HG02588 (cell line): ENCODE results near the gene SOX10.
"Not testable (repeated sequence)": the region's sequence is repeated elsewhere in the genome, so short reads cannot be mapped to it uniquely, and the experiment has no call there.

Source experiments
- ATAC-seq: cut with Tn5 transposase; IDR thresholded peaks from one replicate; pipeline ENCODE4 v1.9.1; 2021; ENCODE audit warnings: mild to moderate bottlenecking, moderate library complexity; ENCODE audit not compliant: unreplicated experiment

The SOX10 gene

DNA sequence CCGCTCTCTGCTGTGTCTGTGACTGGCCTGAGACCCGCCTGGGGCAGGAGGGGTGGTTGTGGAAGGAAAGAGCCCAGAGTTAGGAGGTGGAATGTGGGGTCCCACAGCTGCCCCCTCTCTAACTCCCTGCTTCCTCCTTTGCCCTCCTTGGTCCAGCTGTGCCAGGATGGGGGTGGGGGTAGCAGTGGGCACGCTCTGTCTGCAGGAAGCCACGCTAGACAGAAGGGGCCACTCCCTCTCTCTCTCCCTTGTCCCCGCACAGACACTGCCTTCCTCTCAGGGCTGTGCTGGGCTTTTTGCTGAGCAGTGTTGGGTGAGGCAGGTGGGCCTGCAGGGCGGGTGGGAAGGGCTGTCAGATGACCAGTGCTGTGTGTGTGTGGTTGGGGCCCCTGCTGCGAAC lies 2.0 kb upstream of the SOX10 start:
- no peak for ATAC-seq

DNA sequence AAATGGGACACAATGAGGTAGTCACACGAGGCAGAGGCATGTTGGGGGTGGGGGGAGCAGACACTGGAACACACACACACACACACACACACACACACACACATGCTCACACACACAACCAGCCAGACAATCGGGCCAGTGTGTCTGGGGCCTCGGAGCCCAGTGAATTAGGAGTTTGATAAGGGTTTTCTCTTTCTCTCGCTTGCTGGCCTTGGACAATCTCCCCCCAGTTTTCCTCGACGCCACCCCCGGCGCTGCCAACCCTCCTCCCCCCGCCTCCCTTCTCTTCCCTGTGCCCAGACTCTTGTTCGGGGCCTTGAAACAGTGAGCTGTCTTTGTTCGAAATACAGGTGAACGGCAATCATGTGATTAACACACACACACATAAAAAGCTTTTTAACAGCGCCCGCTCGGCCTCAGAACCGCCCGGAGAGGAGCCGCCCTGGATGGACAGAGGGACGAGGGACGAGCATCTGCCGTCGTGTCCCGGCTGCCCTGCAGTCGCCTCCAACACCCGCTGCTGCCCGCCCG lies 1.5 kb upstream of the SOX10 start:
- no peak for ATAC-seq

DNA sequence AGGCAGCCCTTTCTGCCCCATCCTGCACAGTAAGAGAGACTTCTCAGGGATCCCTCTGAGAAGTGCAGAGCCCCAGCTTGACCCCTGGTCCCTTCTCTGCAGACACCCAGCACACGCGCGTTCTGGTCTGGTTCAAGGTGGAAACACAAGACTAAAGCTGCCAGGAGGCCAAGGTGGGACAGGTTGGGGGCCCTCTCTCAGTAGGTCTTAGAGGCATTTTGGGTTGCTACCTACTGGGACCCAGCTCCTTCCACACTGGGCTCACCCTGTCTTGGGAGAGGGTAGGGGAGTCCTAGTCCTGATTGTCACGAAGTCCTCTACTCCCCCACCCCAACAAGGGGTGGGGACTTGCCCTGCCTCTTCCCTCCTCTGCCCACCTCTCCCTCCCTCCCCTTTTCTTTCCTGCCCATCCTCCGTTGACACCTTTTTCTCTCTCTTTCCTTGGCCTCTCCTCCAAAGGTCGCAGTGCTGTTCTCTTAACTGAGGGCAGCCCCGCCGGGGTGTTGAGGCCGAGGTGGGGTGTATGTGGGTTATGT lies 763 bp upstream of the SOX10 start:
- no peak for ATAC-seq

DNA sequence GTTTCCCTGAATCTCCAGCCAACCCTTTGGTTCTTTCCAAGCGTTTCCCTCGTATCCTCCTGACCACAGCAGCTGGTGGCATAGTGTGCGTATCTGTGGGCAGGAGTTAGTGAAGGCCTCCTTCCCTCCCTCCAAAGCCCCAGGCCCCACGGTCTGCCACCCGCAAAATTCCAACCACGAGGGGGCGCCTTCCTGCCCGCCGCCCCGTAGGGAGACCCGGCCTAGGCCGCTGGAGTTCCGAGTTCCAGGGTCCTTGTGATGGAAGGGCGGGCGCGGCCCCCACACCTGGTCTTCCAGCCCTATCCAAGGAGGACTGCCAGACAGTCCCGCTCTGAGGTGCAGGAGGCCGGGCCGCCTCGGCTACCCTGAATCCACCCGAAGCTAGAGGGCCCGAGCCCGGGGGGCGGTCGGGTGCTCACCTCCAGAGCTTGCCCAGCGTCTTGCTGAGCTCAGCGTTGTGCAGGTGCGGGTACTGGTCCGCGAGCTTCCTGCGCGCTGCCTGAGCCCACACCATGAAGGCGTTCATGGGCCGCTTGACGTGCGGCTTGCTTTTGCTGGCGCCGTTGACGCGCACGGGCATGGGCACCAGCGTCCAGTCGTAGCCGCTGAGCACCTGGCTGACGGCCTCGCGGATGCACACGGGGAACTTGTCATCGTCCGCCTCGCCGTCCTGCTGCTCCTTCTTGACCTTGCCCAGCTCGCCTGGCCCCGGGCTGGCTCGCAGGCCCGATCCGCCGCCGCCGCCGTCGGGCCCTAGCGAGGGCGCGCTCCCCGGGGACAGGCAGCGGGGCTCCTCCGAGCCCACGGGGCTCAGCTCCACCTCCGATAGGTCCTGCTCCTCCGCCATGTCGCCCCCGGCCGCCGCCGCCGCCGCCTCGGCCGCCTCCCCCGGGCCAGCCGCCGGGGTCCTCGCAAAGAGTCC lies 1.2 kb downstream of the SOX10 start:
- no peak for ATAC-seq

DNA sequence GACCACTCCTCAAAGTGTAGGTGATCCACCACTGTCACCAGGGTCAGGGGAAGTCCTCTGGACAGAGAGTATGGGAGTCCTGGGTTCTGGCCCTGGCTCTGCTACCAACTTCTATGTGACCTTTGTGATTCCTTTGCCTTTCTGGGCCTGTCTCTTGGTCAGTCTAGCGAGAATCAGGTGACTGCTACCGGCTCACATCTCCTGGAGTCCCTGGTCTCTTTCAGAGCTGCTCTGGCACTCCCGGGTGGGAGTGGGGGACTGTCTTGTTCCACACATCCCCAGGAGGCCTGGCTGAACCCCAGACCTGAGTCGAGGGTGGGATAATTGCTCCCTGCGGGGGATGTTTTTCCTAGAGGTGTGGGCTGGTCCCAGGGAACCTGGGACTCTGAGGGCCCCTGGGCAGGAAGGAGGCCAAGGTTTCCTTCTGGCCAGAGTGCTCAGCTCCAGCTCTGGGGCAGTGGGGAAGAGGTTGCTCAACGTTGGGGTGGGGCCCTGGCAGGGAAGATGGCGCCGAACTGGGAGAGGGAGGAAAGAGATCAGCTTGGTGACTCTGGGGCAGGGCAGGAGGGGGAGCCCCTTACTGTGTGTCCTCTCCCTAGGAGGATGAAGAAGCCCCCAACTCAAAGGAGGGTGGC lies 2.1 kb downstream of the SOX10 start:
- no peak for ATAC-seq

DNA sequence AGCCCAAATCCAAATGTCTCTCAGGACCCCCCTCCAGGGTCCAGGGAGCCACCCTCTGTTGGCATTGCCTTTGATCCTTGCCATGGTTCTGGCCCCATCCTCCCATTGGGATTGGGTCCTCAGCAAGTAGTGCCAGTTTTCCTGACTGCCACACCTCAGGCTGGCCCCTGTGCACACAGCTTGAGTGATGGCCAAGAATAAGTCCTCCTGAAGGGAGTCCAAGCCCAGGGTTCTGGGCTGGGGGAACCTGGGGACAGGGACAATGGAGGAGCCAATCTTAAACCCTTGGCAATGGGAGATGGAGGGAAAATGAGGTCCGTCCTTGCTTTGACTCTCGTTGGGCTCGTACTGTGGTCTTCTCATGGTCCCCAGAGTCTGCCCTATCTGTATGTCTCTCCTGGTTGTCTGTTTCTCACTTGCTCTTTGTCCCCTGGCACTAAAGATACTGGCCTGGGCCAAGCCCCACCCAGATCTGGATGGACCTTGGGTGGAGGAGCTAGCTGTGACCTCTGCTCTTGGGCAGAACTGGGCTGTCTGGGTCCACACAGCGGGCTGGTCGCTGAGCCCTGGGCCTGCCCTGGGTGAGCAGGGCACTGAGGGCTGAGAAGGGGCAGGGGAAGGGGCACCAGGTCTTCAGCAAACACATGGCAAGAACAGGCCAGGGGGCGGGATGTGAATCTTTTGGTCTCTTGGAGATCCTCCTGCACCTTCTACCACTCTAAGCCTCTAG lies 2.9 kb downstream of the SOX10 start:
- no peak for ATAC-seq

DNA sequence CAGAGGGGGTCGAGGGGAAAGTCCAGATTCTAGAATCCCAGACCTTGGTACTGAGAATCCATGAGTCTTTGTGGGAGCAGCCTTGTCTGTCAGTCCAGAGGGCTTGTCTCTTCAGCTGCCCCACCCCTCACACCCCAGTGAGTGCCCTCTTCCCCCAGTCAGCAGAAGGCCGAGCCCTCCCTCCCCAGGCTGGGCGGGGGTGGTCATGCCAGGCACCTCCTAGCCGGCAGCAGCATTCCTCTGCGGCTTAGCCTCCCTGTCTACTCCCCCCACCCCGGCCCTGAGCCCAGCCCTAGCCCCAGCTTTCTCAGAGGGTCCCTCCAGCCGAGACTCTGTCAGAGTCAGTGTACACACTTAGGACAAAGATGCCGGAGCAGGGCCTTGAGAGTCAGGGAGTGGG lies 4.6 kb downstream of the SOX10 start:
- no peak for ATAC-seq

DNA sequence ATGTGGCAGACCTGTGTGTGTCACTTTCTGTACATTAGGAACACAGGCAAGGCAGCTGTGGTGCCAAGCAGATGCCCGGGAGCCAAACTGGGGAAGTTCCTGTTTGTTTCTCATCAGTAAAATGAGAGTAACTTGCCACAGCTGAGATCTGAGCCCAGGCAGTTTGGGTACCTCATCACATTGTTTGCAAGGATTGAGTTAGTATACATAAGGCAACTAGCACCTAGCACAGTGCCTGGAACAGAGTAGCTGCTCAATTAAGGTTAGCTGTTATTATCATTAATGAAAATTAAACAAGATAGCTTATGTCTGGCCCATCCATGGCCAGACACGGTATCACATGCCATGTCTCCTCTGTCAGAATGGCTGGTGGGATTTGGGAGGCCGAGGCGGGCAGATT lies 7.8 kb downstream of the SOX10 start:
- ATAC-seq, result no peak

DNA sequence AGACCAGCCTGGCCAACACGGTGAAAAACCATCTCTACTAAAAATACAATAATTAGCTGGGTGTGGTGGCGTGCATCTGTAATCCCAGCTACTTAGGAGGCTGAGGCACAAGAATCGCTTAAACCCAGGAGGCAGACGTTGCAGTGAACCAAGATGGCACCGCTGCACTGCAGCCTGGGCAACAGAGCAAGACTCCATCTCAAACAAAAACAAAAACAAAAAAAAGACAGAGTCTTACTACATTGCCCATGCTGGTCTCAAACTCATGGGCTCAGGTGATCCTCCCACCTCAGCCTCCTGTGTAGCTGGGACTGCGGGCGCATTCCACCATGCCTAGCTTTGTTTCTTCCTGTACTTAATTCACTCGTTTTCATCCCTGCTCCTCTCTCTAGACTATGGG lies 8.3 kb downstream of the SOX10 start:
- ATAC-seq, result not testable (repeated sequence)

DNA sequence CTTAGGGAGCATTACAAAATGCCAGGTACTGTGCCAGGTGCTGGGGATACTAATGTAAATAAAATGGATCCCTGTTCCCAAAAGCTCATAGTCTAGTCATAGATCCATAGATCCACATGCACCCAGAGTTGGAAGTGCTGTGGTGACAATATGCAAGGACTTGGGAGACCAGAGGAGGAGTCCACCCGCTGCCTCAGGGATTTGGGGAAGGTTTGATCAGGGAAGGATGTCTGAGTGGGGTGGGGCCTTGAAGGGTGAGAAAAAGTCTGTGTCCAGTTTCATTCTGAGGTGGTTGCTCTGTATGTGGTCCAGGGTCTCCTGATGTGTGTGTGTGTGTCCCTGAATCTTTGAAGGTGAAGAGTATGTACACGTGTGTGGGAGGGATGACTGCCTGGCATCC lies 9.2 kb downstream of the SOX10 start:
- no peak for ATAC-seq

DNA sequence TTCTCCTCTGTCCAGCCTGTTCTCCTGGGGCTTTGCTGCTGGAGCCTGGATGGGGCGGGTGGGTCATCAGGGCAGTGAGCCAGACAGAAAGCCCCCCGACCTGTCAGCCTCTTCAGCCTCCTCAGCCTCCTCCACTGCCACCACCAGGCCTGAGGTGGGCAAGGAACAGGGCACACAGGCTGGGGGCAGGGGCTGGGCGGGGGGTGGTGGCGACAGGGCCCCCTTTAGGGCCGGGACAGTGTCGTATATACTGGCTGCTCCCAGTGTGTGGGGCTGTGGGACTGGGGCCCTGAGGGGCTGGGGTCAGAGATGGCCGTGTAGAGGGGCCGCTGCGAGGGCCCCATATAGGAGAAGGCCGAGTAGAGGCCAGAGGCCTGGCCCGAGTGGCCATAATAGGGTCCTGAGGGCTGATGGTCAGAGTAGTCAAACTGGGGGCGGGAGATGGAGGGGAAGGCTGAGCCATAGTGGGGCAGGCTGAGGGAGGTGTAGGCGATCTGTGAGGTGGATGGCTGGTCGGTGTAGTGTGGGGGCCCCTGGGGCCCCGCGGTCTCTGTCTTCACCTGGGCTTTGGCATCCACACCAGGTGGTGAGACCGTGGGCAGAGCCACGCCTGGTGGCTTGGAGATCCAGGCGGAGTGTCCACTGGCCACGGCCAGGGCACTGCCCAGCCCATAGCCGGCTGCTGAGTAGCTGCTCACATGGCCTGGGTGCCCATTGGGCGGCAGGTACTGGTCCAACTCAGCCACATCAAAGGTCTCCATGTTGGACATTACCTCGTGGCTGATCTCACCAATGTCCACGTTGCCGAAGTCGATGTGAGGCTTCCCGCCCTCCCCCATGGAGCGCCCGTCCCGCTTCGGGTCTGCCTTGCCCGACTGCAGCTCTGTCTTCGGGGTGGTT lies 10.8 kb downstream of the SOX10 start:
- ATAC-seq, result no peak

DNA sequence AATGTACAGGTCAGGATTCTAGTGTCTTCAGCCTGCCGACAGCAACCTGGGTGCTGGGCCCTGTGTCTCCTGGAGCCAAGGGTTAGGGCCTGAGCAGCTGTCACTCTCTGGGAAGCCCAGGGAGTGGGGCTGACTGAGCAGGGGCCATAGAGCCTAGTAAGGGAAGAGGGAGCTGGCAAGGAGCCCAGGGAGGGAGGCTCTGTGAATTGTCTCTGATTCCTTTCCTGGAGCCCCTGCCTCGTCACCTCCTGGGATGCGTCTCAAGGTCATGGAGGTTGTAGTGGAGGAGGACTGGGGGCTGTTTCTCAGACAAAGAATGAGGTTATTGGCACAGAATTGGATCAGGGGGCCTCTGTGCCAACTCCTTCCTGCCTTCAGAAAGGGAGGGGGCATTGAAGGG lies 11.8 kb downstream of the SOX10 start:
- ATAC-seq, result no peak

DNA sequence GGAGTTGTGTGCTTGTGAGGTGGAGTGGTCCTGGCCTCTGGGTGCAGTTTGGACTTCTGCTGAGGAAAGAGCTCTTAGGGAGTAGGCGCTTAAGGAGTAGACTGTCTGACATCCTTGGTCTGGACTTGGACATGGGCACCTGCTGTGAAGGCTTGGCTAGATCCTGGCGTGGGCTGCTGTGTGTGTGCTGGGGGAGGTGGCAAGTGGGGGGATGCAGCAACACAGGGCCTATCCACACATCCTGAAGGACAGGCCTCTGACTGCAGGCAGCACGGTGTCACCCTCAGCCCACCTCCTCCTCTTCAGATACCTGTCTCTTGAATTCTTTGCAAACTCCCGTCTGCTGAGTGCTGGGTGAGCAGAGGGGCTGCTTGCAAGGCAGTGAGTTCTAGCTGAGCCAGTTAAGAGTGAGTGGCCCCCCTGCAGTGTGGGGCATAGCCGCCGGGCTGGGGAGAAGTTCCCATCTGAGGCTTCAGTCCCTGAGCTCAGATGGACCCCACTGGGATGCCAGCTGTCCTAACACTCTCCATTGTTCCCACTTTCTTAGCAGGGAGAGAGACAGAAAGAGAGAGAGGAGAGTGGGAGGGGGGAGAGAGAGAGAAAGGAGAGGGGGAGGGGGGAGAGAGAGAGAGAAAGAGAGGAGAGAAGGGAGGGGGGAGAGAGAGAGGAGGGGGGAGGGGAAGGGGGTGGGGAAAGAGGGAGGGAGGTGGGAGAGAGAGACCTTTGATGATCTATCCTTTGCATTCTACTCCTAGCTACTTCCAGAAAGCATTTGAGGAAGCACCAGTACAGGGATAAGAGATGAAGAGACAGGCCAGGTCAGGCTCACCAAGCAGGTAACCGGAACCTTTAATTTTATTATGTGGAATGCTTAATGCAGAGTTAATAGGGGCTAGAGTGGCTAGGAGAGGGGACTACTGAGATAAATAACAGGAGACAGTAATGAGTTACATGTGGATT lies 12.6 kb downstream of the SOX10 start:
- ATAC-seq, result no peak

DNA sequence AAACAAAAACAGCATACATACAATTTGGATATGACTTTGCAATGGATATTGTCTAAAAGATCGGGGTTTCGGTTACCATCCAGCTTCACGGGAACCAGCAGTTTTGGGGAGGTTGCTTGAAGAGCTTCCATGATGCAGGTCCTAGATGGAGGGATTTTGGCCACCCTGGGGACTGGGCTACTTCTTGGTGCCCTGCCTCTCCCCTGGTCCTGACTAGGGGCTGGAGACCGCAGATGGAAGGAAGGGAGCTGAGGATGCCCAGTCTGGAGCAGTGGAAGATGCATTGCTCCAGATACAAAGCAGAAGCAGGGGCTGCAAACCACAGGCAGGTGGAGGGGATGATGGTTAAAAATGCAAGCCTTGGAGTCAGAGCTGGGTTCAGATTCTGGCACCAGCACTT lies 13.5 kb downstream of the SOX10 start:
- ATAC-seq, result no peak

DNA sequence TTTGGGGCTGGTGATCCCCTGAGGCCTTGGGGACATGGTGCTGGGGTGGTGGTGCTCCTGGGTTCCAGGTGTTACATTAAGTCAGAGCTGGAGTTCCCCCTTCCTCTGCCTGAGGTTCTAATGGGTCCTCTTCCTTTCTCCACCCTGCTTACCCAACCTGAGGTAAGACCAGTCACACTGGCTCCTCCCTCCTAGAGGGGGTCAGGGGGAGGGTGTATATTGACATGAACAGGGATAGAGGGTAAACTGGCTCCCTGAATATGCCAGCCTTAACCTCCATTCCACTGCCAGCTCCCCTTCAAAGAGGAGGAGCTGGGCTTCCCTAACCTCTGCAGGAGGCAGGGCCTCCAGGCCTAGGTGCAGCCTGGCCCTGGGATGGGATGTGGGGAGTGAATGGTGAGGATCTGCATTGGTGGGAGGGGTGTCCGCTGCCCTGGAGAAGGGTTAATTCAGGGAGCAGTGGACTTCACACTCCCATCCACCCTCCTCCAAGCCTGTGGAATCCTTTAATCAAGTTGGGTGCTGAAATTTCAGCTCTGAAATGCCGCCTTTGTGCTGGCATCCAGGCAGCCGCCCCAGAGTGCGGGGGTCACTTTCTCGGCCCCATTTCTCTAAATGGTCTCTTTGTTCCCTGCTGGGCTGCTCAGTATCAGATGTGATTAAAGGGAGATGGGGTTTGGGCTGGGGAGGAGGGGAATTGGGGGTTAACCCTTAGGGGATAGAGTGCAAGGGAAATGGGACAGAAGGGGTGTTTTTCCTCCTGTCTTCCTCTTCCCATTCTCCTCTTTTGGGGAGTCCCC lies 15.7 kb downstream of the SOX10 start:
- no peak for ATAC-seq

DNA sequence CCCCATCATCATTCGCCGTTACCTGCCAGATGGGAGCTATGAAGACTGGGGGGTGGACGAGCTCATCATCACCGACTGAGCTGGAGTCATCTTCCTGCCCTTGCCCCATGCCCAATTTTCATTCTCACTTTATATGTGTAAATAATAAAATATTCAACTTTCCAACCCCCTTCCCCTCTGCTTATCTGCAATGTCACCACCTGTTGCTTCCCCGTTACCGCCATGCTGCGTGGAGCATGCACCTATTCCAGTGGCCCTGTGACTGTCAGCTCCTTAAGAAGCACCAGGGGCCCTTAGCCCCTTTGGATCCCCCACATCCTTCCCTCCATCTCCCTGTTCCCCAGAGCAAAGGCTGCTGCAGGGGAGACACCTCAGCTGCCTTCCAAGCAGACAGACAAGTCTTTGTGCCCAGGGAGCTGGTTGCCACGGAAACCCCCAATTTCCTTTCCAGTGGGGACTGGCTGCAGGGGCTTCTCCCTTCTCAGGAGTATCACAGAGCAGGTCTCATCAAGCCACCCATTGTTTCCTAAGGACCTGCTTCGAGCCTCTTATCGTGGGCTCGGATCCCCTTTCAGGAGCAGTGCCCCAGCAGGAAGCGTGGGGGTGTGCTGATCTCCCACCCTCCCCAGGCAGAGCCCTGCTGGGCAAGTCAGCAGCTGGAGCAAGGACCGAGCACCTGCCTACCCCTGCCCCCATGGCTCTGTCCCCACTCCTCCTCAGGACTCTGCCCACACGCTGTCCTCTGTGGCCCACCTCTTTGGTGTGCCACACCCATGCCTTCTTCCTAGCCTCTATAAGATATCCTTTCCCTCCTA lies 16.5 kb downstream of the SOX10 start:
- no peak for ATAC-seq

DNA sequence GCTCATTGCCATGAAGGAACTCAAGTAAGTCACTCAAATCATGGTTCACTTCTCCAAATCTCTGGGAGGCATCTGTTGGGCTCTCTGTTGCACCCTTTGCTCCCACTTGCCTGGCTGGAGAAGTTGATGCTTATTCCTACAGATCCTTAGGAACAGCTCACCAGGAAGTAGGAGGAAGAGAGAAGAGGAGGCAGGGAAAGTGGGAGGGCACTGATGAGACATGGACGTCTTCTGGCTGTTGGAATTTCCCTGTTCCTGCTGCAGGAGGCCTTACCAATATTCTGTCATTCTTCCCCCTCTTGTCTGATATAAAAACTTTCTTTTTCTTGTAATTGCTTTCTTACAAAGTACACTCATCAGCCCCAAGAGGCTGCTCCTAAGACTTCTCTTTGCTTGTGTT lies 17.2 kb downstream of the SOX10 start:
- no peak for ATAC-seq
